Fibroblast of pulmonary artery (primary cell): ENCODE data around the gene TUBGCP6.

Source experiments
- DNase-seq: peaks from one replicate; pipeline ENCODE4 v3.0.0-alpha.2; 2010; ENCODE audit warnings: low read depth
- H3K4me3 ChIP-seq: replicated peaks from 2 replicates; pipeline ENCODE4 v1.5.1; 2011; ENCODE audit warnings: low read depth, mild to moderate bottlenecking, control low read depth, low read length, moderate library complexity
- TF ChIP-seq, protein P1 (sequence below): IDR thresholded peaks from 2 replicates; pipeline ENCODE4 v1.5.1; 2011; ENCODE audit warnings: mild to moderate bottlenecking, control low read depth, low read length, inconsistent platforms; ENCODE audit errors: missing control alignments

TUBGCP6 gene

DNA sequence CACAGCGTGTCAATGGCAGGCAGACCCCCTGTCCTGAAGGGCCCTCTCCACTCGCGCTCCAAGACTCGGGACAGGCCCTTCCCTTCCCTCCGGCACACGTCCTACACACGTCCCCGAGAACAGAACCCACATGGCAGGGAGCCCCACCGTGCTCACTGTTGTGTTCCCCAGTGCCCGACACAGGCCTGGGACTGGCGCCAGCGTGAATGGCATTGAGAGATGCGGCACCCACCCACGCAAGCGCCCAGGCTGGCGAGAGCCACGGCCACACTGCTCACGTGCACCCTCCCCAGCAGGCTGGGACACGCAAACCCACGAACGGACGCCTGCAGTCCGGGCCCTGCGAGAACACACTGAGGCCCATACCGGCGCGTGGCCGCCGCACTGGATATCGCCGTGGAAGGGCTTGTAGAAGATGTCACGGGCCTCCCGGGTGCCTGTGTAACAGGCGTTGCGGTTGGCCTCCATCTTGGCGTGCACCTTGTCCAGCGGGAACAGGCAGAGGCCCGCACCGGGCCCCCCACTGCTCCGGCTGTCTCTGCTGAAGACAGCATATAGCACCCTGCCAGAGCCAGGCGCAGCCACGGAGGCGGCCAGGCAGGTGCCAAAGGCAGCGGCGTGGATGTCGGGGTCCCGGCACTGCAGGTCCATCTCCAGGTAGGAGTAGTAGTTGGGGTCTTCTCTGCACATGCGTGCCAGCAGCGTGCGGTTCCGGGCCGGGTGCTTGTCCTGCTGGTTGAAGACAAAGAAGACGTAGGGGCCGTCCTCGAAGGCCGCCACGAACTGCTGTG is 44.5 kb upstream of the TUBGCP6 start:
- TF ChIP-seq, protein P1, sequence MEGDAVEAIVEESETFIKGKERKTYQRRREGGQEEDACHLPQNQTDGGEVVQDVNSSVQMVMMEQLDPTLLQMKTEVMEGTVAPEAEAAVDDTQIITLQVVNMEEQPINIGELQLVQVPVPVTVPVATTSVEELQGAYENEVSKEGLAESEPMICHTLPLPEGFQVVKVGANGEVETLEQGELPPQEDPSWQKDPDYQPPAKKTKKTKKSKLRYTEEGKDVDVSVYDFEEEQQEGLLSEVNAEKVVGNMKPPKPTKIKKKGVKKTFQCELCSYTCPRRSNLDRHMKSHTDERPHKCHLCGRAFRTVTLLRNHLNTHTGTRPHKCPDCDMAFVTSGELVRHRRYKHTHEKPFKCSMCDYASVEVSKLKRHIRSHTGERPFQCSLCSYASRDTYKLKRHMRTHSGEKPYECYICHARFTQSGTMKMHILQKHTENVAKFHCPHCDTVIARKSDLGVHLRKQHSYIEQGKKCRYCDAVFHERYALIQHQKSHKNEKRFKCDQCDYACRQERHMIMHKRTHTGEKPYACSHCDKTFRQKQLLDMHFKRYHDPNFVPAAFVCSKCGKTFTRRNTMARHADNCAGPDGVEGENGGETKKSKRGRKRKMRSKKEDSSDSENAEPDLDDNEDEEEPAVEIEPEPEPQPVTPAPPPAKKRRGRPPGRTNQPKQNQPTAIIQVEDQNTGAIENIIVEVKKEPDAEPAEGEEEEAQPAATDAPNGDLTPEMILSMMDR = no peak
- H3K4me3 ChIP-seq = no peak overlapping the region
- DNase-seq = no peak

DNA sequence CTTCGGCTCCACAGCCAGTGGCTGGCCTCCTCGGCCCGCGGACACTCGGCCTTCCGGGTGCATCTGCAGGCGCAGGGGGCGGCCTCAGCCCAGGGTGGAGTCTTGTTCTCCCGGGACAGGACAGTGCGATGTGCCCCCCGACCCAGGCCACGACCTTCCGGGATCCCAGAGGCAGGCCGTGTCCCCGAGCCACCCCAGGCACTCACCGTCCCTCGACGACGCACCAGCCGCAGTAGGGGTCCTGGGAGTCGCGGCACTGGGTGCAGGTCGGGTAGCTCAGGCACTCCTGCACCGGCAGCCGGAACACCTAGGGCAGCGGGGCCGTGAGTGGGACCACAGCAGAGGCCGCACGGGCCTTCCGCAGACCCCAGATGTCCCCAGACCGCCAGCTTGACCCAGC is 42.9 kb upstream of the TUBGCP6 start:
- H3K4me3 ChIP-seq = no peak overlapping the region
- no peak for DNase-seq
- TF ChIP-seq, protein P1 = no peak

DNA sequence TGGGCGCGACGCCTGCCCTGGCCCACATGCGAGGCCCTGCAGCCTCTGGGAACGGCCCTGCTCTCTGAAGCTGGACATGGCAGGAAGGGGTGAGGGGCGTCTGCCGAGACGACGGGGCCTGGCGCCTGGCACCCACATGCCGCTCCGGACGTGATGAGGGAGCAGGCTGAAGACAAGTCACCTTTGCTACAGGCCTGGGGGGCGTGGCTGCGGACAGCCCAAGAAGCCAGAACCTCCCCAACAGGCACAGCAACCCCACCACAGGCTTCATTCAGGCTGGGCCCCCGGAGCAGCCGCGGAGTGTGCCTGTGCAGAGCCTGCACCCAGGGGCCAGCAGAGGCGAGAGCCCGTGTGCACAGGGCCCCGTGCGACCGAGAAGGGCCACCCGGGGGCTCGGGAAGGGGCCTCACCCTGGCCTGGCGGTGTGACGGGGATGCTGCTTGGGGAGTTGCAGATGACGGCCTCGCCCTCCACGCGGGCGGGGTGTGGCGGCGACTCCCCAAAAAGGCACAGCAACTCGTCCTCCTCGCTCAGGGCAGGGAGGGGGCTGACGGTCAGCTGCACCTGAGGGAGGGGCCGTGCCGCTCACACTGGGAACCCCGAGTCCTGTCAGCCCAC is 42.0 kb upstream of the TUBGCP6 start:
- H3K4me3 ChIP-seq = no peak overlapping the region
- DNase-seq = no peak
- TF ChIP-seq, protein P1 = no peak

DNA sequence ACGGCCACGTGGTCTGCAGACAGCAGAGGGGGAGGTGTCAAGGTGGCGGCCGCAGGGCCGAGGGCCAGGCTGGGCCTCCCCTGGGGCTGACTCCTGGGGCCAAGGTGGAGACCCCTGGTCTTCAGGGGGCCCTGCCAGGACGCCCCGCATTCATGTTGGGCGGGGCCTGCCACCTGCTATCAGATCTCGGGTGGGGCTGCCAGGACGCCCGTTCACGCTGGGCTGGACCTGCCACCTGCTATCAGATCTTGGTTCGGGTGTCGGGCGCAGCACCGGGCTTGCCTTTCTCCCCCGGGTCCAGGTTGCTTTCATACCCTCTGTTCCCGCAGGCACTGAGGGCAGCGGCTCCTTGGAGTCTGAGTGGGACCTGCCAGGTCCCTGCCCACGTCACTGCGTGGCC is 41.5 kb upstream of the TUBGCP6 start:
- DNase-seq = no peak
- TF ChIP-seq, protein P1 = no peak
- no peak overlapping the region for H3K4me3 ChIP-seq

DNA sequence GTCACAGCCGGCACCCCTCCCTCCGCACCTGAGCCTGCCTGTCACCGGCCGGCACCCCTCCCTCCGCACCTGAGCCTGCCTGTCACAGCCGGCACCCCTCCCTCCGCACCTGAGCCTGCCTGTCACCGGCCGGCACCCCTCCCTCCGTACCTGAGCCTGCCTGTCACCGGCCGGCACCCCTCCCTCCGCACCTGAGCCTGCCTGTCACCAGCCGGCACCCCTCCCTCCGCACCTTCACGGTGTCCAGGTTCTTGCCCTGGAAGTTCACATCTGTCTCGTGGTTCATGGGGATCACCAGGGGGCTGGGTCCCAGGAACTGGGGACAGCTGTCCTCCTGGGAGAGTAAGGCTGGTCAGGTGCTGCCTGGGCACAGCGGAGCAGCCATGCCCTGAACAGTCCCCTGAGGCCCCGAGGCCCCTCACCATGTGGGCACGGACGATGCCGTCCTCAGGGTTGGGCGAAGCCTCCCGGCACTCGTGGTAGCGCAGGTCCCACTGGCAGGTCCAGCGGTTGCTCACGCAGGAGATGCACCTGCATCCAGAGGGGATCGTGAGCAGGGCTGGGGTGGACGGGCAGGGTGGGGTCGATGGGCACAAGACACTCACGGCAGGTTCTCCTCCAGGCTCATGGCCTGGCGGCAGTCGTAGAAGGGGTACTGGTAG is 40.9 kb upstream of the TUBGCP6 start:
- no peak overlapping the region for H3K4me3 ChIP-seq
- no peak for DNase-seq
- TF ChIP-seq, protein P1 = no peak

DNA sequence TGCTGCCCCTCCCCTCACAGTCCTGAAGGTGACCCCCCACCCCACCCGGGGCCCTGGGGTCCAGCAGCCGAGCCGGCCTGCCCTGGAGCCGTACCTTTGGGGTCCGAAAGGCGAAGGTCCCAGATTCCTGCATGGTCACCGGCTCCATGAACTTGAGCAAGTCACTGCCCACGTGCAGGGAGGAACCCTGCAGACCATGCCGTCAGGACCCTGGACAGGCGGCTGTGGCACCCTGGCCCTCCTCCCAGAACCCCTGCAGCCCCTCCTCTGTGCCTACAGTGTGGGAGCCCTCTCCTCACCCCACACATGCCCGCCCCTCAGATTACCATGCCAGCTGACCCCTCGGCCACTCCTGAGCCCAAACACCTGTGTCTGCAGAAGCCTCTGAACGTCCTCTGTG is 39.7 kb upstream of the TUBGCP6 start:
- TF ChIP-seq, protein P1 = no peak
- no peak overlapping the region for H3K4me3 ChIP-seq
- DNase-seq = no peak
